ENCODE data around the gene LIN54. TPM values are rescaled to one million over a fixed set of nuclear protein-coding genes. Genes with fewer than 3 reads are reported as not detected.
"Not testable (repeated sequence)": the region's sequence is repeated elsewhere in the genome, so short reads cannot be mapped to it uniquely, and the experiment has no call there.

Gene LIN54
- total and polyA plus RNA-seq, 9 donors, result 3.8 to 10.0 (median 7.4) TPM

- Histone ChIP-seq H3K27me3 (no peaks in the 10 kb centered on the region), H3K36me3 (no peaks in the 10 kb centered on the region), H3K4me1 (ENCODE audit: insufficient read depth) (peaks cover 5% of the 10 kb centered on the region), H3K4me3 (peak within 1 kb of the TSS; percentile 87), H3K27ac (peak within 1 kb of the TSS; percentile 56 to 85), H3K9me3 (no peaks in the 10 kb centered on the region)
- 0% methylated on average over 39 of the region's 39 CpGs for WGBS, 3 donors
- intact Hi-C loops (cut with DNase I), result loop anchor here in 3 of 4 donors (10.0 kb wide), 4 partner anchors 140 to 660 kb away; partner anchors contain the start of genes HNRNPD (in 2 of the 3), COQ2 (in 1 of the 3), HELQ (in 1 of the 3) and MRPS18C (in 1 of the 3)
- peak; percentile 93 to 97 (median 95) for DNase-seq
- TF ChIP-seq POLR2A (IDR thresholded peaks at IDR 0.05), result peak; percentile 5
- peak; percentile 62 to 69 (median 67) for TF ChIP-seq CTCF (IDR thresholded peaks at IDR 0.05)
- no peak for TF ChIP-seq EP300 (IDR thresholded peaks at IDR 0.05)
These were observed 24.2 kb upstream of the LIN54 start, which contains the start of gene COPS4 for GRCh38 chr4:83034630-83035494. Gene COPS4 (plus strand): TSS chr4:83035183. CDS start chr4:83035225, 42 bp downstream.

GRCh38 chr4:83029688-83030087 lies 19.1 kb upstream of the LIN54 start:
- 58 to 82% (median 72%) methylated on average over 1 of the region's 1 CpG for WGBS, 3 donors
- Histone ChIP-seq H3K9me3 (no peaks in the 10 kb centered on the region), H3K27me3 (no peaks in the 10 kb centered on the region), H3K4me3 (no peak overlapping the region), H3K27ac (no peak overlapping the region), H3K4me1 (ENCODE audit: insufficient read depth) (no peaks in the 10 kb centered on the region), H3K36me3 (no peaks in the 10 kb centered on the region)
- TF ChIP-seq CTCF (IDR thresholded peaks at IDR 0.05) (no peak), EP300 (IDR thresholded peaks at IDR 0.05) (no peak)
- intact Hi-C loops (cut with DNase I), result loop anchor here in 3 of 4 donors (10.0 kb wide), 4 partner anchors 135 to 655 kb away; partner anchors contain the start of genes HNRNPD (in 2 of the 3), COQ2 (in 1 of the 3), HELQ (in 1 of the 3) and MRPS18C (in 1 of the 3)
- no peak for DNase-seq

DNA sequence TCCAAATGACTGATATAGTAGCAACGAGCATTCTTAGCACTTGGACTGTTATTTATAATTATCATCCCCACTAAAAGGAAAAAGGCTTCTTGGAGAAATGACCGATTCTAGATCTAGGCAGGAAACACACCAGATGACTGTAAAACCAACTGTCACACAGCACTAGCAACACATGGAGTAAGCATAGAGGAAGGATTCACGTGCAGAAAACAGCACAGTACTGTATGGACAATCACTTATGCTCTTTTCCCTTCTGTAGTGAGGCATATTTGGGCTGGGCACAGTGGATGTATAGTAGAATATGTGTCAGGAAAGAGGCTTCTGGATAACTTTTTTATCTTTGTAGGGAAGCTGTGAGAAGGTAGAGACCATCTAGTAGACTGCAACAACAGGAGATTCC lies 18.4 kb upstream of the LIN54 start:
- Histone ChIP-seq H3K36me3 (no peaks in the 10 kb centered on the region), H3K4me1 (ENCODE audit: insufficient read depth) (no peaks in the 10 kb centered on the region), H3K27me3 (no peaks in the 10 kb centered on the region), H3K9me3 (no peaks in the 10 kb centered on the region), H3K27ac (no peak overlapping the region), H3K4me3 (no peak overlapping the region)
- no peak for DNase-seq
- TF ChIP-seq POLR2A (IDR thresholded peaks at IDR 0.05), result no peak
- TF ChIP-seq CTCF (IDR thresholded peaks at IDR 0.05), result no peak
- TF ChIP-seq EP300 (IDR thresholded peaks at IDR 0.05), result no peak
- 42 to 53% (median 50%) methylated on average over 3 of the region's 3 CpGs for WGBS, 3 donors
- intact Hi-C loops (cut with DNase I), result no loop called here

DNA sequence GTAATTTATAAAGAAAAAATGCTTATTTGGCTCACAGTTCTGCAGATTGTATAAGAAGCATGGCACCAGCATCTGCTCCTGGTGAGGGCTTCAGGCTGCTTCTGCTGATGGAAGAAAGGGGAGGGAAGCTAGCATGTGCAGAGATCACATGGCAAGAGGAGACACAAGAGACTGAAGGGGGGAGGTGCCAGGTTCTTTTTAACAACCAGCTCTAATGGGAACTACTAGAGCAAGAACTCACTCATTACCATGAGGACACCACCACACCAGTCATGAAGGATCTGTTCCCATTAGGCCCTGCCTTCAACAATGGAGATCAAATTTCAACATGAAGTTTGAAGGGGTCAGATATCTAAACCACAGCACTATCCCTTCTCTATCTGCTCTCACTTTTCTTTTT lies 14.9 kb upstream of the LIN54 start:
- Histone ChIP-seq H3K27ac (no peak overlapping the region), H3K4me1 (ENCODE audit: insufficient read depth) (no peaks in the 10 kb centered on the region), H3K4me3 (no peak overlapping the region), H3K9me3 (no peaks in the 10 kb centered on the region), H3K36me3 (no peaks in the 10 kb centered on the region), H3K27me3 (no peaks in the 10 kb centered on the region)
- intact Hi-C loops (cut with DNase I), result no loop called here
- no peak for TF ChIP-seq EP300 (IDR thresholded peaks at IDR 0.05)
- no peak for DNase-seq

- intact Hi-C loops (cut with DNase I), result no loop called here
- WGBS, 3 donors, result 74 to 75% (median 75%) methylated on average over 2 of the region's 2 CpGs
- H3K27me3 ChIP-seq, result no peaks in the 10 kb centered on the region
- no peak overlapping the region for H3K27ac ChIP-seq
- H3K4me3 ChIP-seq, result no peak overlapping the region
- no peak for DNase-seq
- H3K4me1 ChIP-seq (ENCODE audit: insufficient read depth), result no peaks in the 10 kb centered on the region
- H3K9me3 ChIP-seq, result no peaks in the 10 kb centered on the region
- H3K36me3 ChIP-seq, result no peaks in the 10 kb centered on the region
- TF ChIP-seq POLR2A (IDR thresholded peaks at IDR 0.05) (no peak), EP300 (IDR thresholded peaks at IDR 0.05) (no peak), CTCF (IDR thresholded peaks at IDR 0.05) (no peak)
These were observed 13.6 kb upstream of the LIN54 start for GRCh38 chr4:83024233-83024632.

GRCh38 chr4:83023599-83023998 lies 13.0 kb upstream of the LIN54 start:
- DNase-seq; H3K36me3 ChIP-seq; H3K27me3 ChIP-seq; intact Hi-C loops (cut with DNase I); H3K9me3 ChIP-seq; H3K4me3 ChIP-seq; H3K27ac ChIP-seq; H3K4me1 ChIP-seq (ENCODE audit: insufficient read depth): not testable (repeated sequence)
- WGBS, 3 donors, result 79 to 92% (median 83%) methylated on average over 1 of the region's 1 CpG
